ENCODE measurements around the gene ALDH9A1.
"Not testable (repeated sequence)": the region's sequence is repeated elsewhere in the genome, so short reads cannot be mapped to it uniquely, and the experiment has no call there.

The ALDH9A1 gene
- 40.9 to 46.2 reads per million in 2 donors for total RNA-seq

- peak; percentile 80 for DNase-seq
Measured at GRCh38 chr1:165697881-165698760, at the start of gene ALDH9A1. Gene ALDH9A1 (minus strand): TSS chr1:165698562. CDS start chr1:165698558, 4 bp downstream.

DNA sequence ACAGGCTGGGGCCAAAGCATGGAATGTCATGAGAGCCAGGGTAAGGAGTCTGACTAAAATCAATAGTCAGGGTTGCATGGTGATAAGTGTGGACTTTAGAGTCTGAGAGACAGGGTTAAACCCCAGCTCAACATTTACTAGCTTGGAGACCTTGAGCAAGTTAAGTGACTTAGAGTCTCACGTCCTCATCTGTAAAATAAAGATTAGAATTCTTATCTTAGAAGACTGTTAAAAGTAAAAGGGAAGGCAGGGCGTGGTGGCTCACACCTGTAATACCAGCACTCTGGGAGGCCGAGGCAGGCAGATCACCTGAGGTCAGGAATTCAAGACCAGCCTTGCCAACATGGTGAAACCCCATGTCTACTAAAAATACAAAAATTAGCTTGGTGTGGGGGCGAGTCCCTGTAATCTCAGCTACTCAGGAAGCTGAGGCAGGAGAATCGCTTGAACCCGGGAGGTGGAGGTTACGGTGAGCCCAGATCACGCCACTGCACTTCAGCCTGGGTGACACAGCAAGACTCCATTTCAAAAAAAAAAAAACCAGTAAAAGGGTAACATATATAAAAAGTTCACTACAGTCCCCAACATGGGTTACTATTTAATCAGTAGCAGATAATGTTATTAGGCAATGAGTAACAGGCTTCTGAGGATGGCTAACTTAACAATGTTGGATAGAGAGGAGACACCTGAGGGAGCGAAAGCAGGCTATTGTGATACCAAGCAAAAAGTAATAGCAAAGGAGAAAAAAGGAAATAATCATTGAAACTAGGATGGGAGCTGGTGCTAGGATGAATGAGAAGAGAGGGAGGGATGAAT, 49.5 kb upstream of the ALDH9A1 start:
- DNase-seq: no peak

DNA sequence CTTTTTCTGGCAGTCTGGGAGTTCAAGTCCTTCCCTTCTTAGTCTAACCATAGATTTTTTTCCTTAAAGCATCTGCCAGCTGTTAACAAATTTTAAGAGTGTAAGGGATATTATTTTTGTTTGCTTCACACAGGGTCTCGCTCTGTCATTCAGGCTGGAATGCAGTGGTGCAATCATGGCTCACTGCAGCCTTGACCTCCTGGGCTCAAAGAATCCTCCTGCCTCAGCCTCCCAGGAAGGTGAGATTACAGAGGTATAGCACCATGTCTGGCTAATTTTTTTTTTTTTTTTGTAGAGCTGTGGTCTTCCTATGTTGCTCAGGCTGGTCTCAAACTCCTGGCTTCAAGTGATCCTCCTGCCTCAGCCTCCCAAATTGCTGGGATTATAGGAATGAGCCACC, 46.6 kb upstream of the ALDH9A1 start:
- DNase-seq: not testable (repeated sequence)

DNA sequence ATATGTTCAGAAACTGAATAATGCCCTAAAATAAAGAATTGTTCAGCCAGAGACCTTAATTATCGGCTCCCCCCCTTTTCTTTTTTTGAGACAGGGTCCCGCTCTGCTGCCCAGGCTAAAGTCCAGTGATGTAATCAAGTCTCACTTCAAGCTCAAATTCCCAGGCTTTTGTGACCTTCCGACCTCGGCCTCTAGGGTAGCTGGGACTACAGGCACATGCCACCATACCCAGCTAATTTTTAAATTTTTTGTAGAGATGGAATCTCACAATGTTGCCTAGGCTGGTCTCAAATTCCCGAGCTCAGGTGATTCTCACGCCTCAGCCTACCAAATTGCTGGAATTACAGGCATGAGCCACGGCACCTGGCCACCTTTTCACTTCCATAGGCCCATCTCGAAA, 43.8 kb upstream of the ALDH9A1 start:
- no peak for DNase-seq

DNA sequence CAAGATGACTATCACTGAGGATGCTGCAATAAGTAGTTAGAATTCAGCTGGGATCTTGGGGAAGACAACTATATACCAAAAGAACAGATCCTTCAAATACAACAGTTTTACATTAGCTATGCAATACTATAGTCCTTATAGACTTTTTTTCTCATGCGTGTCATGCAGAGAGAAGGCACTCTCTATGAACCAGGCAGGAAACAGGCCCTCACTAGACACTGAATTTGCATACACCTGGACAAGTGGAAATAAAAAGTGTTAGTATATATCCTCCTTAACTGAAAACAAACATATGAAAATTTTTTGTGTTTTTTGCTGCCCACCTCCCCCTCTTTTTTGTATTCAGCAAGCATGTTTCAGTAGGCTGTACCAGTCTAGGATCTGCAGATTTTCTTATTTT, 40.4 kb upstream of the ALDH9A1 start:
- DNase-seq: no peak

- no peak for DNase-seq
Measured at GRCh38 chr1:165737196-165737595, 38.8 kb upstream of the ALDH9A1 start.

DNA sequence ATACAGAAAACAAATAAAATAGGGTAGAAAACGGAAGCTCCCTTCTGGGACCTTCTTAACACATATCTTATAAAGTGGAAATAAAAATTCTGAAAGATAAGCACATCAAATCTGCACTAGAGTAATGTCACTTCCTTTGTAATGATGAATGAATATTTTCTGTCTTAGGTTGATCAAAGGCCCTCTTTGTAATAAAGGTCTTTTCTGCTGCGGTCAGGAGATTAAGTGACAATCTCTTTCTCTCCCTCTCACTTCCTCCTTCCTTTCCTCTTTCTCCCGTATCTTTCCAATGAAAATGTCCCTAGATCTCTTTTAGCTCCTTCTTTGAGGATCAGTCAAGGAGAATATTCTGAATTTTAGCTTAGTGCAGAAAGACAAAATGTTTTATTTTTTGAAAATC, 36.5 kb upstream of the ALDH9A1 start:
- DNase-seq: no peak

DNA sequence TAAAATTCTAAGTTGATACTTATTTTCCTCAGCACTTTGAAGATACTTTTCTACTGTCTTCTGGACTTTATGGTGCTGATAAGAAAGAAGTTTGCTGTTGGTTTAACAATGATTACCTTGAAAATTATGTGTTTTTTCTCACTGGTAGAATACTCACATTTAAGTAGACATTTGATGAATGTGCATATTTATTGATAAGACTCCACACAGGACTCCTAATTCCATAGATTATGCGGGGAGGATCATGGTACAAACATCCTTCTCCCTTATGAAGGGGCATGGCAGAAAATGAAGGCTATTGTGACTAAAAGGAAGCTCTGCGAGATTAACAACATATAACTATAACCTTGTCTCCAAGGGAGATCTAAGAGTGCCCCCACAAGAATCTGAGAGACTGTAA, 28.5 kb upstream of the ALDH9A1 start:
- no peak for DNase-seq

GRCh38 chr1:165726169-165726568, 27.8 kb upstream of the ALDH9A1 start:
- no peak for DNase-seq

DNA sequence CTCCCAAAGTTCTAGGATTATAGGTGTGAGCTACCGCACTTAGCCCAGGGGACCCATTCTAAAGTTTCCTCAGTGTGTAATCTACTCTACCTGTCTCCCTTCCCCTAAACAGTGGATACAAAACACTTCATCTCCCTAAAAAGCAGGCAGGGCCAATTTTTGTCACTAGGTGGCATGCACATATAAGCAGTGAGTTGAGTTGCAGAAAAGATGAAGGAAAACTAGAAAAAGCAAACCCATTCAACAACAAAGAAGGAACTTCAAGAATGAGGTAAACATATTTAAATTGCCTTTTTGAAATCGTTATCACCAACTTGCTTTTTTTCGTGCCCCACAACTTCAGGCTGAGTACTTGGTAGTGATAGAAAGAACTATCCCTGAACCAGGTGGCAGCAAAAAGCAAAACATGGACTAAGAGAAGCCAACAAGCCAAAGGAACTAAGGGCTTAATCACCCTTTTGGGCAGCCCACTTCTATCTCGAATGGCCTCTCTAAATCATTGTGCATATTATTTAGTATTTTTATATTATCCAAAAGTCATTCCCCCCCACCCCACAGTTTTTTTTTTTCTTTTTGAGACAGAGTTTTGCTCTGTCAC, 19.7 kb upstream of the ALDH9A1 start:
- DNase-seq: no peak

DNA sequence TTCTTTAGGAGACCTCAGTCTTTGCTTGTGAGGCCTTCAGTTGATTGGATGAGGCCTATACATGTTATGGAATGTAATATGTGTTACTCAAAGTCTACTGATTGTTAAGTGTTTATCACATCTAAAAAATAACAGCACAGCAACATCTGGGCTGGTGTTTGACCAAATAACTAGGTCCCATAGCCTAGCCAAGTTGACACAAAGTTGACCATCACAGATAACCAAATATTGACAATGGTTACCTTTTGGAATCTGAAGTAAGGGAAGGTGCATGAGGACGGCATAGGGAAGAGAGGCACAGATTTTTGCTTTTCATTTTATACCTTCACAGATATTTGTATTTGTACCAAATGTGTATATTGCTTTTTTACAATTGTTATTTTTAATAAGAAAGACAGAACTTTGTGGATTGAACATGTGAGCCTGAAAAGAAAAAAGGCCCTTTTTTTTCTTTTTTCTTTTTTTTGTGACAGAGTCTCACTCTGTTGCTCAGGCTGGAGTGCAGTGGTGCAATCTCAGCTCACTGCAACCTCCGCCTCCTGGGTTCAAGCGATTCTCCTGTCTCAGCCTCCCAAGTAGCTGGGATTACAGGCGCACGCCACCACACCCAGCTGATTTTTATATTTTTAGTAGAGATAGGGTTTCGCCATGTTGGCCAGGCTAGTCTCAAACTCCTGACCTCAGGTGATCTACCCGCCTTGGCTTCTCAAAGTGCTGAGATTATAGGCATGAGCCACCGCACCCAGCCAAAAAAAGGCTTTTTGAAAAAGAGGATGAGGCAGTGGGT, 18.1 kb upstream of the ALDH9A1 start:
- not testable (repeated sequence) for DNase-seq

DNA sequence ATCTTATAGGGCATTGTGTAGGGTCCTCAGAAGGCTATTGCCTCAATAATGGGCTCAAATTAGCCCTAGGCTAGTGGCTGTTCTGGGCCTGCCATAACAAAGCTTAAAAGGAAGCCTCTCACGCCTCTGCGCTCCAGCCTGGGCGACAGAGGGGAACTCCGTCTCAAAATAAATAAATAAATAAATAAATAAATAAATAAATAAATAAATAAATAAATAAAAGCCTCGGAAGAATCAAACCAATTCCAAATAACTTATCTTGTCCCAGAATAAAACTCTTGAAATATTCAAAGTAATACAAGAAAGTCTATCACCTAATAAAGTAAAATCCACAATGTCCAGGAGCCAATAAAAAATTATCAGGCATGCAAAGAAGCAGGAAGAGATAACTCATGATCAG, 14.4 kb upstream of the ALDH9A1 start:
- no peak for DNase-seq

DNA sequence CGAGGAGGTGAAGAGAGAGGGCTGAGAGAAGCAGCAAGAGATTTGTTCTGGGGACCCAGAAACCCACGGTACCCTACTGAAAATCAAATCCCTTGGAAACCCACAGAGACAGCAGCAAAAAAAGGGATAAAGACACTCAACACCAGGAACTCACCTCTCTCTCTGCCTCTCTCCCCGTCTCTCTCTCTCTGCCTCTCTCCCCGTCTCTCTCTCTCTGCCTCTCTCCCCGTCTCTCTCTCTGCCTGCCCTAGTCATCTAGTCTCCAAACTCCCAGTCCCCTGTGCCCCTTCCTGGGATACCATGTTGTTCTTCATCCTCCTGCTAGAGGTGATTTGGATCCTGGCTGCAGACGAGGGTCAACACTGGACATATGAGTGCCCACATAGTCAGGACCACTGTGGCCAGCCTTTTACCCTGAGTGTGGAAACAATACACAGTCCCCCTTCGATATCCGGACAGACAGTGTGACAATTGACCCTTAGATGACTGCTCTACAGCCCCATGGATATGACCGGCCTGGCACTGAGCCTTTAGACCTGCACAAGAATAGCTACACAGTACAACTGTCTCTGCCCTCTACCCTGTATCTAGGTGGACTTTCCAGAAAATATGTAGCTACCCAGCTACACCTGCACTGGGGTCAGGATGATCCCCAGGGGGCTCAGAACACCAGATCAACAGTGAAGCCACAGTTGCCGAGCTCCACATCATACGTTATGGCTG, 9.8 kb upstream of the ALDH9A1 start:
- no peak for DNase-seq

- DNase-seq: no peak
Measured at GRCh38 chr1:165703648-165704047, 5.3 kb upstream of the ALDH9A1 start.

GRCh38 chr1:165701922-165702321, 3.6 kb upstream of the ALDH9A1 start:
- not testable (repeated sequence) for DNase-seq

- no peak for DNase-seq
Measured at GRCh38 chr1:165699577-165699976, 1.2 kb upstream of the ALDH9A1 start.

DNA sequence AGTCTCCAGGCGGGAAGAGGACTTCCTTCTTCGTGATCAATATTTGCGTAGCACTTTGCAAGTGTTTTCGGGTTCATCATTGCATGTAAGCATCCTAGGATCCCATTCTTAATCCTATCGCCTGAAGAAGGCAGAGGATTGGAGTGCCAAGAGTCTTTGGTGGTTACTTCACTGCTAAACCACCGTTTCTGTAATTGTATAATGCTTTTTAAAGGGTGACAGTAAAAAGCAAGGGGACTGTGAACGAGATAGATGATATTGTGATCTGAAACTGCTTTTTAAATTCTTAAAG, 345 bp upstream of the ALDH9A1 start:
- no peak for DNase-seq

DNA sequence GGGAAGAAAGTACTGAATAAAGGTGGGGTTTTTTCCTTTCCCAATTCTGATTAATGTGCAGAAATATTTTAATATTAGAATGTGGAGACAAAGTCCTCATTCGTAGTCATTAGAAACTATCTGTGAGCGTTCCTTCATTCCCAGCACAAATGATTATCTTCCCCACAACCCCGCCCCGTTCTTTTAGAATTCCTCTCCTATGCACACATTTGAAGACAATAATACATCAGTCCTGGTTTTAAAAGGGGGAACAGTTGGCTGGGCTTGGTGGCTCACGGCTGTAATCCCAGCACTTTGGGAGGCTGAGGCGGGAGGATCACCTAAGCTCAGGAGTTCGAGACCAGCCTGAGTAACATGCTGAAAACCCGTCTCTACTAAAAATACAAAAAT, 876 bp downstream of the ALDH9A1 start:
- no peak for DNase-seq

- DNase-seq: no peak
Measured at GRCh38 chr1:165696625-165697100, 1.7 kb downstream of the ALDH9A1 start.

- no peak for DNase-seq
Measured at GRCh38 chr1:165695031-165695430, 3.3 kb downstream of the ALDH9A1 start.

DNA sequence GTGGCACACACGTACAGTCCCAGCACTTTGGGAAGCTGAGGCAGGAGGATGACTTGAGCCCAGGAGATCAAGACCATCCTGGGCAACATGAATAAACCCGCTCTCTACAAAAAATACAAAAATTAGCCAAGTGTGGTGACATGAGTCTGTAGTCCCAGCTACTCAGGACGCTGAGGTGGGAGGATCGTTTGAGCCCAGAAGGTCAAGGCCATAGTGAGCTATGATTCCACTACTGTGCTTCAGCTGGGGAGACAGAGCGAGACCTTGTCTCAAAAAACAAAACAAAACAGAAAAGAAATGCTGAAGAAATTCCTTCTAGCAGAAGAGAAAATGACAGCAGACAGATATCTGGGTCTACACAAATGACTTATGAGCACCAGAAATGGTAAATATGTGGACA, 10.3 kb downstream of the ALDH9A1 start:
- DNase-seq: no peak

- DNase-seq: no peak
Measured at GRCh38 chr1:165686971-165687433, 11.4 kb downstream of the ALDH9A1 start.

Measured in activated gamma-delta T cell (primary cell).